ENCODE results near the gene CNIH1. TPM values are rescaled to one million over a fixed set of nuclear protein-coding genes. Genes with fewer than 3 reads are reported as not detected.

The CNIH1 gene
- total and polyA plus RNA-seq, 2 of the 13 experiments (the other 11 are each of a cell fraction or from before 2014, with no cell fraction given), result 166 to 421 TPM

DNA sequence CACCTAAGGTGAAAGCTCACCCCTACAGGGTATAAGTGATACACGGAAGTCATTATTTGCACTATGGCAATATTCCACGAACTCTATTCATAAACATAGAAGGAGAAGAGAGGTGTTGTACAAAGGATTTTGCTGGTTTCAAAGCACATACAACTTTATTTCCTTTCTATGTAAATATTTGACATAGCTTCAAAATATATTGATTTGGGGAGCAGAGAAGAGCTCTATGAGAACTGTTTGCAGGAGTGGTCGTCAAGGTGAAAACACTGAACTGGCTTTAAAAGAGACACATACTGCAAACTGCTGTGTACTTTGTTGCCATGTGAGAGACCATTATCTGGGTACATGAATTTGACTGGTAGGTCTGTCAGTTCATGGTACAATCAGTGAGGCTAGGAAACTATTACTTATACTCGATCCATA, 16.7 kb downstream of the CNIH1 start (continued):
- TF ChIP-seq, protein P1, sequence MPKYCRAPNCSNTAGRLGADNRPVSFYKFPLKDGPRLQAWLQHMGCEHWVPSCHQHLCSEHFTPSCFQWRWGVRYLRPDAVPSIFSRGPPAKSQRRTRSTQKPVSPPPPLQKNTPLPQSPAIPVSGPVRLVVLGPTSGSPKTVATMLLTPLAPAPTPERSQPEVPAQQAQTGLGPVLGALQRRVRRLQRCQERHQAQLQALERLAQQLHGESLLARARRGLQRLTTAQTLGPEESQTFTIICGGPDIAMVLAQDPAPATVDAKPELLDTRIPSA (CRISPR knock-in tag; IDR thresholded peaks at IDR 0.05; ENCODE audit: borderline replicate concordance), result no peak
- TF ChIP-seq PPARG (CRISPR knock-in tag; conservative IDR thresholded peaks at IDR 0.05) (0 out of 2 replicates have a peak, but pooled peaks have one; percentile 22), ATF7-NPFF (CRISPR knock-in tag; IDR thresholded peaks at IDR 0.05; ENCODE audit: low read depth) (no peak), ZNF883 (CRISPR knock-in tag; IDR thresholded peaks at IDR 0.05; ENCODE audit: not compliant biosample characterization) (no peak), ASH2L (IDR thresholded peaks at IDR 0.05; ENCODE audit: insufficient read length, low read depth, low read length) (peak; percentile 77), ARNT2 (CRISPR knock-in tag; IDR thresholded peaks at IDR 0.05; ENCODE audit: low read depth) (no peak), ESRRA (CRISPR knock-in tag; IDR thresholded peaks at IDR 0.05; ENCODE audit: low read depth) (no peak), SRSF9 (IDR thresholded peaks at IDR 0.05; ENCODE audit: borderline replicate concordance, insufficient read depth, low read depth, low read length, poor library complexity, severe bottlenecking) (no peak), ZNF253 (CRISPR knock-in tag; IDR thresholded peaks at IDR 0.05; ENCODE audit: borderline replicate concordance) (no peak), ZNF329 (CRISPR knock-in tag; IDR thresholded peaks at IDR 0.05; ENCODE audit: low read depth) (no peak), ZNF235 (CRISPR knock-in tag; IDR thresholded peaks at IDR 0.05; ENCODE audit: borderline replicate concordance) (no peak), ZMAT3 (CRISPR knock-in tag; conservative IDR thresholded peaks at IDR 0.05) (no peak), ZSCAN12 (CRISPR knock-in tag; IDR thresholded peaks at IDR 0.05) (no peak), YEATS2 (CRISPR knock-in tag; IDR thresholded peaks at IDR 0.05; ENCODE audit: borderline replicate concordance) (no peak), ZNF124 (CRISPR knock-in tag; IDR thresholded peaks at IDR 0.05) (no peak), ZFP82 (CRISPR knock-in tag; IDR thresholded peaks at IDR 0.05; ENCODE audit: borderline replicate concordance) (no peak), SPEN (CRISPR knock-in tag; IDR thresholded peaks at IDR 0.05; ENCODE audit: low read depth) (no peak), CHD4 (IDR thresholded peaks at IDR 0.05; ENCODE audit: borderline replicate concordance, low read length) (no peak), MIER3 (CRISPR knock-in tag; IDR thresholded peaks at IDR 0.05; ENCODE audit: borderline replicate concordance) (no peak; the same call in 1 of the 2 replicates), CBX5 (CRISPR knock-in tag; IDR thresholded peaks at IDR 0.05; ENCODE audit: borderline replicate concordance) (no peak), SNRNP70 (IDR thresholded peaks at IDR 0.05; ENCODE audit: low read depth, low read length) (no peak)
- TF ChIP-seq, protein P2, sequence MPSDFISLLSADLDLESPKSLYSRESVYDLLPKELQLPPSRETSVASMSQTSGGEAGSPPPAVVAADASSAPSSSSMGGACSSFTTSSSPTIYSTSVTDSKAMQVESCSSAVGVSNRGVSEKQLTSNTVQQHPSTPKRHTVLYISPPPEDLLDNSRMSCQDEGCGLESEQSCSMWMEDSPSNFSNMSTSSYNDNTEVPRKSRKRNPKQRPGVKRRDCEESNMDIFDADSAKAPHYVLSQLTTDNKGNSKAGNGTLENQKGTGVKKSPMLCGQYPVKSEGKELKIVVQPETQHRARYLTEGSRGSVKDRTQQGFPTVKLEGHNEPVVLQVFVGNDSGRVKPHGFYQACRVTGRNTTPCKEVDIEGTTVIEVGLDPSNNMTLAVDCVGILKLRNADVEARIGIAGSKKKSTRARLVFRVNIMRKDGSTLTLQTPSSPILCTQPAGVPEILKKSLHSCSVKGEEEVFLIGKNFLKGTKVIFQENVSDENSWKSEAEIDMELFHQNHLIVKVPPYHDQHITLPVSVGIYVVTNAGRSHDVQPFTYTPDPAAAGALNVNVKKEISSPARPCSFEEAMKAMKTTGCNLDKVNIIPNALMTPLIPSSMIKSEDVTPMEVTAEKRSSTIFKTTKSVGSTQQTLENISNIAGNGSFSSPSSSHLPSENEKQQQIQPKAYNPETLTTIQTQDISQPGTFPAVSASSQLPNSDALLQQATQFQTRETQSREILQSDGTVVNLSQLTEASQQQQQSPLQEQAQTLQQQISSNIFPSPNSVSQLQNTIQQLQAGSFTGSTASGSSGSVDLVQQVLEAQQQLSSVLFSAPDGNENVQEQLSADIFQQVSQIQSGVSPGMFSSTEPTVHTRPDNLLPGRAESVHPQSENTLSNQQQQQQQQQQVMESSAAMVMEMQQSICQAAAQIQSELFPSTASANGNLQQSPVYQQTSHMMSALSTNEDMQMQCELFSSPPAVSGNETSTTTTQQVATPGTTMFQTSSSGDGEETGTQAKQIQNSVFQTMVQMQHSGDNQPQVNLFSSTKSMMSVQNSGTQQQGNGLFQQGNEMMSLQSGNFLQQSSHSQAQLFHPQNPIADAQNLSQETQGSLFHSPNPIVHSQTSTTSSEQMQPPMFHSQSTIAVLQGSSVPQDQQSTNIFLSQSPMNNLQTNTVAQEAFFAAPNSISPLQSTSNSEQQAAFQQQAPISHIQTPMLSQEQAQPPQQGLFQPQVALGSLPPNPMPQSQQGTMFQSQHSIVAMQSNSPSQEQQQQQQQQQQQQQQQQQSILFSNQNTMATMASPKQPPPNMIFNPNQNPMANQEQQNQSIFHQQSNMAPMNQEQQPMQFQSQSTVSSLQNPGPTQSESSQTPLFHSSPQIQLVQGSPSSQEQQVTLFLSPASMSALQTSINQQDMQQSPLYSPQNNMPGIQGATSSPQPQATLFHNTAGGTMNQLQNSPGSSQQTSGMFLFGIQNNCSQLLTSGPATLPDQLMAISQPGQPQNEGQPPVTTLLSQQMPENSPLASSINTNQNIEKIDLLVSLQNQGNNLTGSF (CRISPR knock-in tag; IDR thresholded peaks at IDR 0.05), result no peak
- TF ChIP-seq, protein P3, sequence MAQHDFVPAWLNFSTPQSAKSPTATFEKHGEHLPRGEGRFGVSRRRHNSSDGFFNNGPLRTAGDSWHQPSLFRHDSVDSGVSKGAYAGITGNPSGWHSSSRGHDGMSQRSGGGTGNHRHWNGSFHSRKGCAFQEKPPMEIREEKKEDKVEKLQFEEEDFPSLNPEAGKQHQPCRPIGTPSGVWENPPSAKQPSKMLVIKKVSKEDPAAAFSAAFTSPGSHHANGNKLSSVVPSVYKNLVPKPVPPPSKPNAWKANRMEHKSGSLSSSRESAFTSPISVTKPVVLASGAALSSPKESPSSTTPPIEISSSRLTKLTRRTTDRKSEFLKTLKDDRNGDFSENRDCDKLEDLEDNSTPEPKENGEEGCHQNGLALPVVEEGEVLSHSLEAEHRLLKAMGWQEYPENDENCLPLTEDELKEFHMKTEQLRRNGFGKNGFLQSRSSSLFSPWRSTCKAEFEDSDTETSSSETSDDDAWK (CRISPR knock-in tag; IDR thresholded peaks at IDR 0.05), result no peak
- TF ChIP-seq, protein P4, sequence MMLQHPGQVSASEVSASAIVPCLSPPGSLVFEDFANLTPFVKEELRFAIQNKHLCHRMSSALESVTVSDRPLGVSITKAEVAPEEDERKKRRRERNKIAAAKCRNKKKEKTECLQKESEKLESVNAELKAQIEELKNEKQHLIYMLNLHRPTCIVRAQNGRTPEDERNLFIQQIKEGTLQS (CRISPR knock-in tag; IDR thresholded peaks at IDR 0.05), result no peak

Measured in HepG2 (cell line).